Muscle of back (tissue), 11 donors: Measurements from ENCODE around the gene KLHL29. TPM values are rescaled to one million over a fixed set of nuclear protein-coding genes. Genes with fewer than 3 reads are reported as not detected.

Experiments
- DNase-seq, 3 donors: peaks; one replicate each; pipeline versions ENCODE4 v3.0.0 to v3.0.0-alpha.2; 2013
- polyA plus RNA-seq, 10 donors: library from polyadenylated mRNA; unstranded; fragments of 120-200 nt; gene quantifications; one replicate each; pipeline ENCODE4 v1.2.1, GENCODE V29; 2013; ENCODE audit not compliant: insufficient read length in 10 of 10

The KLHL29 gene
- polyA plus RNA-seq, 10 donors, result 5.6 to 10.3 (median 7.6) TPM

GRCh38 chr2:23692263-23692662 is 307.3 kb downstream of the KLHL29 start:
- DNase-seq, result no peak

GRCh38 chr2:23692851-23693605 is 308.0 kb downstream of the KLHL29 start:
- no peak for DNase-seq

DNA sequence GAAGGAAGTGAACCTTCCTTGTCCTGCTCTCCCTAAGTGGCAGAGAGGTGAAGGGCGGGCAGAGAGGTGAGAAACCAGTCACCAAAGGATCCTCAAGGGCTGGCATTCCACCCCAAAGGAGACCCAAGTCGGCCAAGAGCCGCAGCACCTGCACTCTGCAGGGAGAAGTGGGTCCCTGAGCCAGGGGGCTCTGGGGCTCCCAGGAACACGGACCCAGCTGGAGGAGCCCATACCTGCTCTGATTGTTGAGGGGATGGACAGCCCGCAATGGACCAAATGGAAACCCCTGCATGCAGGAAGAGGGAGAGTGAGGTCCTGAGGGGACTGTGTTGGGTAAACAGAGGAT is 308.6 kb downstream of the KLHL29 start:
- DNase-seq, result no peak

DNA sequence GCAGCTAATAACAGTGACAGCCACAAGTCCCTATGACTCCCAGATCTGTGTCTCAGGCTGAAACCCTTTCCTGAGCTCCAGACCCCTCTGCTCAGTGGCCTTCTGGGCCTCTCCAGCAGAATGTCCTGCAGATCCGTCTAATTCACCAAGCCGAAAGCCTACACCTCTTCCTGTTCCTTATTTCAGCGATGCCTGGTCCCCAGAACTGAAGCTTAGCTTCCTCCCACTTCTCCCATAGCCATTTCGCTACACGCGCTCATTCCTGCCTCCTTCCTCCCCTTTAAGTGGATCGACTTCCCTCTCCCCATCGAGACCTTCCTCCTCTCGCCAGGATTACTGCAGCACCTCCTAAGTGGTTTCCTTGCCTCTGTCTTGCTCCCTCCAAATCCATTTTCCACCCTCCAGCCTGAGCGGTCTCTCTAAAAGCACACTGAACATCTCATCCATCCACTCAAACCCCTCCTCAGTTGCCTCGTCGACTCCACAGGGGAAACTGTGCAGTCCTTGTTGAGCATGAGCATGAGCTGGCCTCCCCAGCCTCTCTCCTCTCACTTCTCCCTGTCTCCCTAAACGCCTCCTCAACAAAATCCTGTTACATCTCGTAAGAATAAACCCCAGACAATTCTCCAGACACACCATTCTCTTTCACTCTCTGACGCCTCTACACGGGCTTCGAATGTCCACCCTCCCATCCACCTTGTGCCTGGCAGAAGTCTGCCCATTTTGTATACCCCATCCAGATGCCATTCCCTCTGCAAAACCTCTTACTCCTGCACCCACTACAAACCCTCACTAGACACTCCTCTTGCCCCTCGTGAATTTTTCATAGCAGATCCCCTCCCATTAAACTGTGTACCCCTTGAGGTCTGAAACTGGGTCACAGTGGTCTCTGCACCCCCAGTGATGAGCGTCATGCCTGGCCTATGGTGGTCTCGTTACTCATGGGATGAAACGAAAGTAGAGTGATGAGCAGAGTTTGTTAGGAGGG is 309.4 kb downstream of the KLHL29 start:
- DNase-seq, result no peak

DNA sequence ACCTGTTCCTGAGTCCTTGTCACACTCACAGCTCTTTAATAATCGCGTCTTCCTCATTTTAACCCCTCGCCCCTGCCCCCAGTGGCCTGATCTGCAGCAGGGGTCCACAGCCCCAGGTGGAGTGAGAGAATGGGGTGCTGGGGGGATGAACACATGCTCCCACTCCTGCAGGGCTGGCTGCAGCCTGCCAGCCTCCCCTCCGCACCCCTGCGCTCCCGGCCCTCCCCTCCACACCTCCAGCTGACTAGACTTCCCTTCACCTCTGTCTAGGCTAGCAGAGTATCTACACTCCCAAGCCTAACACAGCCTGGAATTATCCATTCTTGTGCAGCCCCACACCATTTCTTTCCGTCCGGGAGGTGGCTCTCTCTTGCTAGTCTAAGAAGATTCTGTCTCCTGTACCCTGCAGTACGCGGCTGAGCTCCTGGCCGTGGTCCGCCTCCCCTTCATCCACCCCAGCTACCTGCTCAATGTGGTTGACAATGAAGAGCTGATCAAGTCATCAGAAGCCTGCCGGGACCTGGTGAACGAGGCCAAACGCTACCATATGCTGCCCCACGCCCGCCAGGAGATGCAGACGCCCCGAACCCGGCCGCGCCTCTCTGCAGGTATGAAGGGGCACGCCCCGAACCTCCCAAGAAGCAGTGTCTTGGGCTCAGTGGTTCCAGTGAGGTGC is 310.4 kb downstream of the KLHL29 start:
- no peak for DNase-seq

DNA sequence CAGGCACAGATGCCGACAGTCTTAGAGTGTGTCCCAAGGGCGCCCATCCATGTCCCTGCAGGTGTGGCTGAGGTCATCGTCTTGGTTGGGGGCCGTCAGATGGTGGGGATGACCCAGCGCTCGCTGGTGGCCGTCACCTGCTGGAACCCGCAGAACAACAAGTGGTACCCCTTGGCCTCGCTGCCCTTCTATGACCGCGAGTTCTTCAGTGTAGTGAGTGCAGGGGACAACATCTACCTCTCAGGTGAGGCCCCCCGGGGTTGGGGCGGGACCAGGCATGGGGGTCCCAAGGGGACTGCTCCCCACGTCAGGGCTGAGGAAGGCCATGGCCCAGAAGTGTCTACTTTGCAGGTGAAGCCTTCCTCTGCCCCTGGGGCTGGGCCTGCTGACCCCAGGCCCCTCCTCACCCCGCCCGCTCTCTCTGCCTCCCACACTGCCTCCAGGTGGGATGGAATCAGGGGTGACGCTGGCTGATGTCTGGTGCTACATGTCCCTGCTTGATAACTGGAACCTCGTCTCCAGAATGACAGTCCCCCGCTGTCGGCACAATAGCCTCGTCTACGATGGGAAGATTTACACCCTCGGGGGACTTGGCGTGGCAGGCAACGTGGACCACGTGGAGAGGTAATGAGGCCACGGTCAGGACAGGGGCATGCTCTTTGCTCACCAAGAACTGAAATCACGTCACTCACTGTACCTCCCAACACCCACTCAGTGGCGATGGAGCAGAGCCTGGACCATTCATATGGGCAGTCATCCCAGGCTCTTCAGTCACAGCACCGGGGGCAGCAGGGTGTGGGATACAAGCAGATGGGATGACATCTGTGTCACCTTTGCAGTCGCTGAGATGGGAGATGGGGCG is 311.1 kb downstream of the KLHL29 start:
- DNase-seq, result no peak

DNA sequence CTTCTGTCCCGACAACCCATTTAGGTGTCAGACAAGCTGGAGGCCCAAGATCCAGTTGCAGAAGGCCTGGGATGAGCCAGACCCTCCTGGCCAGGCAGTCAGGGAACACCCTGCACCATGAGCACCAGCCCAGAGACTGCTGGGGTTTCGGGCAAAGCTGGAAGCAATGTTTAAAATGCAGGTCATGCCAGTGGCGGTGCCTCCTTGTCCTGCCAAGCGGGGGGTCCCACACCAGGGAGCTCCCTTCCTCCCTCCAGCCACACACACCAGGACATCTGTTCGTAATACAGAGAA is 311.7 kb downstream of the KLHL29 start:
- no peak for DNase-seq

GRCh38 chr2:23697256-23698075 is 312.5 kb downstream of the KLHL29 start:
- DNase-seq, result no peak

- no peak for DNase-seq
These were observed 313.2 kb downstream of the KLHL29 start for GRCh38 chr2:23698116-23698693.

DNA sequence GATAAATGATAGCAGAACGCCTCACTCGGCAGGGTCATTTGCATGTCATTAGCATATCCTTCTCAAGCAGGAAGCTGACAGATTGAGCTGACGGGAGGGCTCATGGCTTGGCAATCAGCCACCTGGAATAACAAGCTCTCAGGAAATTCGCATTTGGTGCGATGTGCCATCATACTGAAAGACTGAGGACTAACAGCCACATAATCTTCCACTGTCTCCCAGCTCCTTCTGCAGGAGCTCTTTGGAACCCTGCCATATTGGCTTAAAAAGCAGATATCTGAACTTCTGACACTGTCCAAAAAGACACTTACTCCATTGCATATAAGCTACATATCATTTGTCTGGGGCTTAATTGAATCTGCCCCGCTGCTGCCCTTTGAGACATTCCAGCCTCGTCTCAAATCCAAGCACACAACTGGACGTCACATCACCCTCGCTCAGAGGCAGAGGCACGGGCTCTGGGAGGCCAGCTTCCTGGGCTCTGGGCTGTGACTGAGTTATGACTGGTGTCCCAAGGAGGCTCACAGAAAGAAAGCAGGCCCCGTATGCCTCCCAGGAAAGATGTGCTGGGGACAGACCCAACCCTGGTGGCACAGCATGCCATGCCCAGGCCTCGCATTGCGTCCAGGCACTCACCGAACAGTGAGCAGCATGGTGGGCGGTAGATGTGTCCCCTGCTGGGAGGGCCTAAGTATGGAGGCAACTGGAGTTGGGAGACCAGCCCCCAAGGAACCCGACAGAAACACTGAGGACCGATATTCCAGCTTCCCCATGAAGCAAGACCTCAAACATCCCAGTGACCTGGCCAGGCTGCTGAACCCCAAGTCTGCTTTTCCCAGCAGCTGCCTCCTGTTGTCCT is 314.0 kb downstream of the KLHL29 start:
- peak; percentile 25 to 71 (median 46) for DNase-seq

- no peak for DNase-seq
These were observed 314.6 kb downstream of the KLHL29 start for GRCh38 chr2:23699580-23699925.

GRCh38 chr2:23700627-23701026 is 315.6 kb downstream of the KLHL29 start:
- DNase-seq, result no peak

DNA sequence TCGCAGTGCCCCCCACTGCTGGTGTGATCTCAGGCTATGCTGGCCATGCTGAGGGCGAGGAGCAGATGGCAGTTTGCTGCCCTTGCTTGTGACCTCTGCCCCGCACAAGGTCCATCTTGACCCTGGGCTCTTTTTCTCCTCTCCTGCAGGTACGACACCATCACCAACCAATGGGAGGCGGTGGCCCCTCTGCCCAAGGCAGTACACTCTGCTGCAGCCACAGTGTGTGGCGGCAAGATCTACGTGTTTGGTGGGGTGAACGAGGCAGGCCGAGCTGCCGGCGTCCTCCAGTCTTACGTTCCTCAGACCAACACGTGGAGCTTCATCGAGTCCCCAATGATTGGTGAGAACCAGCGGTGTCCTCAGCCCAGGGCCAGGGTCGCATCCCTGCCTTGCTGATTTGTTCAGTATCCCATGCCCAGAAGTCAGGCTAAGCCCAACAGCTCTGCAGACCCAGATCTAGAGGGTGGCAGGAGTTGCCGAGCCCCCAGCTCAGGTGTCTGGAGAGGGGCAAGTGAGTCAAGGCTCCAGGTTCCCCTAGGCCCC is 318.1 kb downstream of the KLHL29 start:
- DNase-seq, result no peak

DNA sequence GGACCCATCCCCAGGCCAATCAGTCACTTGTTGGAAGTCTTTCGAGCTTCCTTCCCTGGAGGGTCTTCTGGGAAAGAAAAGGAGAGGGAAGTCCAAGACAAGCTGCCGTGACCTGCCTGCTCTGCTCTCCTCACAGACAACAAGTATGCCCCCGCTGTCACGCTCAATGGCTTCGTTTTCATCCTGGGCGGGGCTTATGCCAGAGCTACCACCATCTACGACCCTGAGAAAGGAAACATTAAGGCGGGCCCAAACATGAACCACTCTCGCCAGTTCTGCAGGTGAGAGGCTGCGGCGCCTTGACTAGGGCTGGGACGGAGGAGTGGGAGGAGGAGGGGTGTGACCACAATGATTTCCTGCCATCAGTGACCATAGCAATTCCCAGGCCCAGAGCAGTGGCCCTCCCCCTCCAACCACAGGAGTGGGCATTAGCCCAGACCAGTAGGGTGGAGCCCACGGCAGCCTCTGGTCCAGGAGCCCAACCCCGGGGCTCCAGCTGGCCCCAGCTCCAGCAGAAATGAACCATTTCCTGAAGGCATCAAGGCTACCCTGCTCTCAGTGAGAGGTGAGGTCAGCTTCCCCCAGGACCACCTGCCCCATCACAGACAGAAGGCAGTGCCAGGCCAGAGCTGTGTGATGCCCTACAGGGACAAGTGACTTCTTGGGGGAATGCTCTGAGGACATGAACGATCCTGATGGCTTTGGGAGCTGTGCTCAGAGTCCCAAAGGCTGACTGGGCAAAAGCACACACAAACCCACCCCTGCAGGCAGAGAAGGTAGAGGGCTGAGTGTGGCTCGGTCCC is 318.8 kb downstream of the KLHL29 start:
- DNase-seq, result no peak

GRCh38 chr2:23705771-23706612 is 321.0 kb downstream of the KLHL29 start:
- DNase-seq, result no peak

DNA sequence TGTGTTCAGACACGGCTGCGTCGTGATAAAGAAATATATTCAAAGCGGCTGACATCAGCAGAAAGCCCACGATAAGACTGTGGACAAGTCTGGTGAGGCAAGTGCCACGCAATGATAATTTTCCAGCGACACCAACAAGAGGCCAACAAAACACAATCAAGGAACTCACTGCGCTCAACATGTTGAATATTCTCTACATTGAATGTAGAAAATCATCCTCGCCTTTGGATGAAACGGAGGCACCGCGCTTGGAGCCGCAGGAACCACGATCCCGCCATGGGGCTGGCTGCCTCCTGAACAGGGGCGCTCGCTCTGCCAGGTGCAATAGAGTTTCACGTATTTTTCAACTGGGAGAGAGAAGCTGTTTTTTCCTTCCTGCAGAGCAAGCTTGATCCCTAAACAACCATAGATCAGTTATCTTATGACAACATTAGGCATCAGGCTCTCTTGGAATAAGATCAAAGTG is 321.7 kb downstream of the KLHL29 start:
- no peak for DNase-seq

DNA sequence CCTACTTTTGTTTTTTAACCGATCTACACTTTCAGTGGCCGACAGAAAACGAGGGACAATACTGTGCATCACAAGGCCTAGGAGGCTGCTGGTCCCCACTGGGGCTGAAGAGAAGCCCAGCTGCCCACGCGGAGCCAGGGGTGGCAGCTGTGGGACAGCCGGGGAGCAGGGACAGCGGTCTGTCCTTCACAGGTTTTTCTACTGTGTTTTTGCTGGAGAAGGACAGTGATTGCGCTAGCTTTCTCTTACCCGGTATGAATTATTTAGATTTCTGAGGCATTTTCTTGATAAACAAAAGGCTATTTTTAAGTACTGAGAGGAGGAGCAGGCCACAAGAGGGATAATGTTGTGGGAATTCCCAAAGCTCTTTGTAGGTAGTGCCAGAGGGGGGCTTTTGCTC is 322.1 kb downstream of the KLHL29 start:
- DNase-seq, result no peak
